T1000 (cell line): ENCODE results near the gene FGF4.

Experiments
- DNase-seq: peaks from one replicate; lab custom pipeline; 2025; ENCODE audit warnings: mixed read lengths; lab: John Stamatoyannopoulos, UW

Gene FGF4

GRCh38 chr11:69807106-69807815 lies 32.1 kb upstream of the FGF4 start:
- no peak for DNase-seq

GRCh38 chr11:69804769-69805508 lies 29.8 kb upstream of the FGF4 start:
- no peak for DNase-seq

- DNase-seq = no peak
These were observed 28.6 kb upstream of the FGF4 start for GRCh38 chr11:69803604-69804218.

GRCh38 chr11:69803022-69803421 lies 27.9 kb upstream of the FGF4 start:
- no peak for DNase-seq

GRCh38 chr11:69802590-69802989 lies 27.4 kb upstream of the FGF4 start:
- DNase-seq = no peak

GRCh38 chr11:69801513-69802335 lies 26.6 kb upstream of the FGF4 start:
- DNase-seq = no peak

GRCh38 chr11:69800278-69800677 lies 25.1 kb upstream of the FGF4 start:
- DNase-seq = no peak

GRCh38 chr11:69799582-69799981 lies 24.4 kb upstream of the FGF4 start:
- no peak for DNase-seq

GRCh38 chr11:69799097-69799496 lies 24.0 kb upstream of the FGF4 start:
- DNase-seq = no peak

GRCh38 chr11:69797737-69798528 lies 22.8 kb upstream of the FGF4 start:
- no peak for DNase-seq

- no peak for DNase-seq
These were observed 22.0 kb upstream of the FGF4 start for GRCh38 chr11:69797156-69797555.

GRCh38 chr11:69796063-69796462 lies 20.9 kb upstream of the FGF4 start:
- DNase-seq = no peak

- no peak for DNase-seq
These were observed 16.4 kb upstream of the FGF4 start for GRCh38 chr11:69791276-69792180.

GRCh38 chr11:69788956-69789355 lies 13.8 kb upstream of the FGF4 start:
- DNase-seq = no peak

- DNase-seq = no peak
These were observed 12.8 kb upstream of the FGF4 start for GRCh38 chr11:69787906-69788305.

- no peak for DNase-seq
These were observed 12.3 kb upstream of the FGF4 start for GRCh38 chr11:69787457-69787856.

- DNase-seq = no peak
These were observed 6.1 kb upstream of the FGF4 start for GRCh38 chr11:69781241-69781640.

GRCh38 chr11:69778373-69778772 lies 3.2 kb upstream of the FGF4 start:
- DNase-seq = no peak

- DNase-seq = no peak
These were observed 583 bp downstream of the FGF4 start for GRCh38 chr11:69774354-69775162.
